ENCODE data around the gene BMP5.

The BMP5 gene

DNA sequence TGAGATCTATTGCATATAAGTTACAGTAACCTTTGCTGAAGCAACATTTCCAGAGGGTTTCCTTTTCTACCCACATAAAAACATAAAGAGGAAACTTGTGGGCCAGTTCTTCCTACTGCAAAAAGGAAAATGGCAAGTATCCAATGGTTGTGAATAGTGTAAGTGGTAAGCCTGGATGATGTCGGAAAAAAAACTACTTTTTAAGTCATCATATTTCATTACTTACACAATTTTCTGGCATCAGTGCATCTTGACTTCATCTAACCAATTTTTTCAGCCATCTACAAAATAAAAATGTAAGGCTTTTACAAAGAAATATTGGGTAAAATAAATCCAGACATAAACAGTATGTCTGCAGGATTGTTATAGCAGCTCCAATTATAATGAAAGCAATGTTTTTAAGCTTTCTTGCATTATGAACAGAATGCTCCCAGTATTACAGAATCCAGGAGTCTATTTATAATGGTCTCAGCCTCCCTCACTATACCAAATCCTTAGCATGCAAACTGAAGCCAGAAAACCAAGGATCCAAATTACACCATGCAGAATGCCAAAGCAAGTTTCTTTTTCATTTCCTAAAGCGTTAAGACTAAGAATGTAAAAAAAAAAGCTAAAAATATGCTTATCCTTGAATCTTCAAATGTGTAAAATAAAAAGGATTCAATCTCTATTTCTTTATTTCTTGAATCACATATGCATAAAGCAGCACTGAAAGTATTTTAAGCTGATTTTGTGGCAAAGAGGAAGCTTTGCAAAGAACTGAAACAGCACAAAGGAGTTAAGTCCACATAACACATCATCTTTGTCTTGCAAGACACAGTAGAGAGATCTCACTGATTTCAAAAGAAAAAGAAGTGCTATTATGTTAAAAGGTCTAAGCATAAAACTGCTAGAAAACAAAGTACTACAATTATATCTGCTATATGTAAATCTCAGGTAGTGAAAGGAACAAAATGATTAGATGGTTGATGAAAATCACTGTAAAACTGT, 169.6 kb downstream of the BMP5 start:
- H3K9me3 ChIP-seq (ENCODE audit: low read depth, low read length), result peaks cover 7% of the 10 kb centered on the region; the same call in 1 of the 2 replicates

DNA sequence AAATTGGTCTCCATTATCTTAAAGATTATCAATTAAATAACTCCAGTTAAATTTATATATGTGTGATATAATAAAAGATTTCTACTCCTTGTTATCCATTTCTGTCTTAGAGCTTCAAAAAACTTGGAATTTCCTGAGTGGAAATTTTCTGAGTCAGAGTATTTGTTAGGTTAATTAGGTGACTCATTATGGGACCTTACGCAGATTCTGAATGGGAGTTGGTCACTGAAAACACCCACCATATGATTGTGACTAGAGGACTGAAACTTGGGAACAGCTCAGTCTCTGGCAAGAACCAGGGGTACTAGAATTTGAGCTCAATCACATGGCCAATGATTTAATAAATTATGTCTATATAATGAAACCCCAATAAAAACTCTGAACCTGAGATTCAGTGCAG, 171.0 kb downstream of the BMP5 start:
- Histone ChIP-seq H3K9me3 (ENCODE audit: low read depth, low read length) (peaks cover 7% of the 10 kb centered on the region; the same call in 1 of the 2 replicates), H3K9ac (ENCODE audit: insufficient read length) (no peak overlapping the region), H3K27ac (no peak overlapping the region), H3K36me3 (ENCODE audit: insufficient read depth, low read length) (no peaks in the 10 kb centered on the region), H3K4me3 (no peak overlapping the region)
- TF ChIP-seq POLR2AphosphoS5 (IDR thresholded peaks at IDR 0.05; ENCODE audit: borderline replicate concordance, low read depth, low read length), result no peak
- no peak for TF ChIP-seq FOXP2 (optimal IDR thresholded peaks at IDR 0.05; ENCODE audit: control extremely low read depth, extremely low read length, insufficient read depth)
- TF ChIP-seq EZH2 (IDR thresholded peaks at IDR 0.05), result no peak
- DNase-seq (ENCODE audit: low read depth, low spot score), result no peak

More for the DNA sequence above, 169.6 kb downstream of the BMP5 start:
- DNase-seq (ENCODE audit: low read depth, low spot score), result no peak
- H3K27ac ChIP-seq, result no peak overlapping the region
- H3K36me3 ChIP-seq (ENCODE audit: insufficient read depth, low read length), result no peaks in the 10 kb centered on the region
- no peak overlapping the region for H3K4me3 ChIP-seq
- no peak for TF ChIP-seq EZH2 (IDR thresholded peaks at IDR 0.05)
- no peak for TF ChIP-seq FOXP2 (optimal IDR thresholded peaks at IDR 0.05; ENCODE audit: control extremely low read depth, extremely low read length, insufficient read depth)
- no peak for TF ChIP-seq POLR2AphosphoS5 (IDR thresholded peaks at IDR 0.05; ENCODE audit: borderline replicate concordance, low read depth, low read length)
- H3K9ac ChIP-seq (ENCODE audit: insufficient read length), result no peak overlapping the region
